ENCODE measurements around the gene TMEM51.

DNA sequence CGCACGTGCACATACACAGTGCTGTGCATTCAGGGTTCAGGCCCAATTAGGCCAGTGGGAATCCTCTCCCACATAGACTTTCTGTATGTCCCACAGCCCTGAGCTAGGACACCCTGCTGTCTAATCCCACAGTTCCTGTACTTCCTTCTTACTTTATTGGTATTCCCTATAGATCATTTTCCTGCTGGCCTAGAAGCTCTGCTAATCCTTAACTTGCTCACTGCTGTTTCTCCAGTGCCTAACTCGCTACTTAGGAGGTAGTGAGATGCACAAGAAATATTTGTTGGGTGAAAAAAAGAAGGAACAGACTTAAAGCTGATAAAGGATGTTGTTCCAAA lies 59.4 kb downstream of the TMEM51 start:
- TF ChIP-seq, protein P1, sequence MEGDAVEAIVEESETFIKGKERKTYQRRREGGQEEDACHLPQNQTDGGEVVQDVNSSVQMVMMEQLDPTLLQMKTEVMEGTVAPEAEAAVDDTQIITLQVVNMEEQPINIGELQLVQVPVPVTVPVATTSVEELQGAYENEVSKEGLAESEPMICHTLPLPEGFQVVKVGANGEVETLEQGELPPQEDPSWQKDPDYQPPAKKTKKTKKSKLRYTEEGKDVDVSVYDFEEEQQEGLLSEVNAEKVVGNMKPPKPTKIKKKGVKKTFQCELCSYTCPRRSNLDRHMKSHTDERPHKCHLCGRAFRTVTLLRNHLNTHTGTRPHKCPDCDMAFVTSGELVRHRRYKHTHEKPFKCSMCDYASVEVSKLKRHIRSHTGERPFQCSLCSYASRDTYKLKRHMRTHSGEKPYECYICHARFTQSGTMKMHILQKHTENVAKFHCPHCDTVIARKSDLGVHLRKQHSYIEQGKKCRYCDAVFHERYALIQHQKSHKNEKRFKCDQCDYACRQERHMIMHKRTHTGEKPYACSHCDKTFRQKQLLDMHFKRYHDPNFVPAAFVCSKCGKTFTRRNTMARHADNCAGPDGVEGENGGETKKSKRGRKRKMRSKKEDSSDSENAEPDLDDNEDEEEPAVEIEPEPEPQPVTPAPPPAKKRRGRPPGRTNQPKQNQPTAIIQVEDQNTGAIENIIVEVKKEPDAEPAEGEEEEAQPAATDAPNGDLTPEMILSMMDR (conservative IDR thresholded peaks at IDR 0.05; ENCODE audit: low read depth, low read length): no peak
- TF ChIP-seq POLR2A (IDR thresholded peaks at IDR 0.05; ENCODE audit: low read depth, low read length) (no peak), CHD1 (IDR thresholded peaks at IDR 0.05; ENCODE audit: low read depth, low read length) (no peak), SMC3 (IDR thresholded peaks at IDR 0.05; ENCODE audit: low read depth, low read length) (no peak)

All from IMR-90 (cell line).